CD4-positive, alpha-beta T cell treated with Interleukin-4 for 4 hours (primary cell): ENCODE measurements around the gene INTS11.

ENCODE experiments used
- DNase-seq: peaks from one replicate; pipeline ENCODE4 v3.0.0-alpha.2; 2020

INTS11 gene

DNA sequence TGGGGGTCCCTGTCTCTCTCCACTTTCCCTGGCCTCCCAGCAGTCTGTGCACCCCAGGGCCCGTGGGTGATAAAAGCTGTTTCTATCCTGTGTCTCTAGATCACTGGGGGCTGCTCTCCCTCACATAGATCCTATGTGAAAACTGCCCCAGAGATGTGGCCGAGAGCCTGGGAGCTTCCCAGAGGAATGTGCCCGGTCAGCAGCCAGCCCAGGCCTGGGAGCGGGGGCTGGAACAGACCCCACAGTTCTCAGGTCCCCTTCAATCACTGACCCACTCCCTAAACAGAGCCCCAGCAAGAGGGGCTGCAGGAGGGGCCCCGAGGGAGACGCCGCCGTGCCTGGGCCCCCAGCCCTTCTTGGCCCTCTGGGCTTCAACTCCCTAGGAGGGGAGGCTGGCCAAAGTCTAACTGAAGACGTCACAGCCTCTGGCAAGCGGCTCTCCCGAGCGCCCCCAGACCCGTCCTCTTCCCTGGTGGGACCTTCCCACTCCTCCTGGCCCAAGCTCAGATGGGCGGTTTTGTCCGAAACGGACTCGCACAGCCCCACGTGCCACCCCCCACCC, 33.5 kb upstream of the INTS11 start:
- DNase-seq: no peak

DNA sequence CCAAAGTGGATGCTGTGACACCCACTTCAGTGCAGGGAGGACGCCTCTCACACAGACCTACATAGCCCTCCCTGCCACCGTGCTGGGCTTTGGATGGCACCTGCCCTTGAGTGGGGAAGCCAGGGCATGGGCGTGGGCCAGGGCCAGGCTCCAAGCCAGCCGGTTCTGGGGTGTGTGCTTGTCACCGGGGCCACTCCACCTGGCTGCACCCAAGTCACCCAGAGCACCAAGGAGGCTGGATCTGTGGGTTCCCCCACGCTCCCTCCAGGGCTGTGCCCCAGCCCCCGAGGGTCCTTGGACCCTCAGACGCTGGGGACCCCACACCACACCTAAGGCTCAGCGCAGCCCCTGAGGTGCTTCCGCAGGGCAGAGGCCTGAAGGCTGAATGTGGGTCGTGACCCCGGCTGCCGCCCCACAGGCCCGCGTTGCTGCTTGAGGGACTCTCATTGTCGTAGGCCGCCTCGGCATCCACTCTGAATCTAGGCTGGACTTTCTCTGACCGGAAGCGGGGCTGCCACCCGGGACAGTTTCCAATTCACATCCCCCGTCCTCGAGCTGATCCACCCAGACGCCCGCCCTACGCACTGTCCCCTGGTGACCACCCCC, 32.4 kb upstream of the INTS11 start:
- DNase-seq: no peak

DNA sequence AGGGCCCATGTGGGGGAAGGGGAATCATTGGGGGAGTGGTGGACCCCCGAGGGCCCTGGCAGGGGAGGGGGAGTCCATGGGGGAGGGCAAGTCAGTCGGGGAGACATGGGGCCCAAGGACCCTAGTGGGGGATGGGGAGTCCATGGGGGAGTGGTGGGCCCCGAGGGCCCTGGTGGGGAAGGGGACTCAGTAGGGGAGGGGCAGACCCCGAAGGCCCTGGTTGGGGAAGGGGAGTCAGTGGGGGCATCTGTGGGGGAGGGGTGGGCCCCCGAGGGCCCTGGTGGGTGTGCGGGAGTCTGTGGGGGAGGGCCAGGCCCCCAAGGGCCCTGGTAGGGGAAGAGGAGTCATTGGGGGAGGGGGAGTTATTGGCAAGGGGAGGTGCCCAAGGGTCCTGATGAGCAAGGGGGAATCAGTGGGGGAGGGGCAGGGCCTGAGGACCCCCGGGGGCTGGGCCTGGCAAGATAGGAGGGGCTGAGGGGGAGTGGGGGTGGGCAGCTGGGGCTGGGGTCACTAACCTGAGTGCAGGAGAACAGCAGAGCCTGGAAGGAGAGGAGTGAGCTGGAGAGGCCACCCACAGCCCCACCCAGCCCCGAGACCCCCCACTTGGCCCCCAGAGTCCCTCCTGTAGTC, 31.8 kb upstream of the INTS11 start:
- DNase-seq: no peak

DNA sequence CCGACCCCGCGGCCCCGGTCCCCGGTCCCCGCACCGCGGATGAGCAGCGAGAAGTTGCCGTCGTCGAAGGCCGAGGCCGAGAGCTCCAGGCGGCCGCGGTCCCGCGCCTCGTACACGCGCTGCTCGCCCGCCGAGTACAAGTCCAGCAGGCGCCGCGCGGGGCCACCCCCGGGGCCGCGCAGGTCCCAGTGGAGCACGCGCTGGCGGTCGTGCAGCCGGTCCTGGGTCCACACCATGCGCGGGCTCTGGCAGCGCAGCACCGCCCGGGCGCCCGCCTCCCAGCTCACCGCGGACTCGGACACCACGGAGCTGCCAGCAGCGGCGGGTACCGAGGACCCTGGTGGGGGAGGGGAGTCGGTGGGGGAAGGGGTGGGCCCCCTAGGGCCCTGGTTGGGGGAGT, 31.0 kb upstream of the INTS11 start:
- DNase-seq: no peak

DNA sequence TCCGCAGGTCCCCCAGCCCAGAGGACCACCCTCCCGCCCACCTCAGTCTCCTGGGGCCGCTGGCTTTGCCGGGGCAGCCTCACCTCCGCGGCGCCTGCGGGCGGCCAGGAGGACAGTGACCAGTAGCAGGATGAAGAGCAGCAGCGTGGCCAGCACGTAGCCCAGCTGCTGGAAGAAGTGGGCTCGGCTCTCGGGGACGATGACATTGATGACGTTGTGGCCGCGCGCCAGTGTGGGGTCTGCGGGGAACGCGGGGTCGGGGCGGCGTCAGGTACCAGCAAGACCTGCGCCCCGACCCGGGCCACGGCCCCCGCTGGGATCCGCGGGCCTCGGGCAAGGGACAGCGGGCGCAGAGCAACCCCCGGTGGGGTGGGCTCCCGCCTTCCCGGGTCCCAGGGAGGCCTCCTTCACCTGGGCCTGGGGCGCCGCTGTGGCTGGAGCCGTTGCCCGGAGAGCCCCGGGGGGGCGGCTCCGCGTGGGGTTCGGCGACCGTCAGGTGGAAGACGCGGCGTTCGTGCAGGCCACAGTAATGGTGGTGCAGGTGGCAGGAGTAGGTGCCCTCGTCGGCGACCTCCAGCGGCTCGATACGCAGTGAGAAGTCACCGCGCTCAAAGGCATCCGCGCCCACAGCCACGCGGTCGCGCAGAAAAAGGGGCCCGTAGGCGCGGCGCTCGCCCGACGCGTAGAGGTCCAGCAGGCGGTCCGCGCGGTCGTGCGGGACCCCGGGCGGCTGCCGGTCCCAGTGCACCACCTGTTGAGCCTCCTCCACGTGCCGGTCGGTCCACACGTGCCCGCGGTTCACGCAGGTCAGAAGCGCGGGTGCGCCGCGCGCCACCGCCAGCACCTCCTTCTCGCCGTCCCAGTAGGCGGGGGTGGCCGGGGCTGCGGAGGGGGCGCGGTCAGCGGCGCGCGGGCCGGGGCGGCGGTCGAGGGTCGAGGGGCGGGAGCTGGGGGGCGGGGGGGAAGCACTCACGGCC, 30.1 kb upstream of the INTS11 start:
- no peak for DNase-seq

DNA sequence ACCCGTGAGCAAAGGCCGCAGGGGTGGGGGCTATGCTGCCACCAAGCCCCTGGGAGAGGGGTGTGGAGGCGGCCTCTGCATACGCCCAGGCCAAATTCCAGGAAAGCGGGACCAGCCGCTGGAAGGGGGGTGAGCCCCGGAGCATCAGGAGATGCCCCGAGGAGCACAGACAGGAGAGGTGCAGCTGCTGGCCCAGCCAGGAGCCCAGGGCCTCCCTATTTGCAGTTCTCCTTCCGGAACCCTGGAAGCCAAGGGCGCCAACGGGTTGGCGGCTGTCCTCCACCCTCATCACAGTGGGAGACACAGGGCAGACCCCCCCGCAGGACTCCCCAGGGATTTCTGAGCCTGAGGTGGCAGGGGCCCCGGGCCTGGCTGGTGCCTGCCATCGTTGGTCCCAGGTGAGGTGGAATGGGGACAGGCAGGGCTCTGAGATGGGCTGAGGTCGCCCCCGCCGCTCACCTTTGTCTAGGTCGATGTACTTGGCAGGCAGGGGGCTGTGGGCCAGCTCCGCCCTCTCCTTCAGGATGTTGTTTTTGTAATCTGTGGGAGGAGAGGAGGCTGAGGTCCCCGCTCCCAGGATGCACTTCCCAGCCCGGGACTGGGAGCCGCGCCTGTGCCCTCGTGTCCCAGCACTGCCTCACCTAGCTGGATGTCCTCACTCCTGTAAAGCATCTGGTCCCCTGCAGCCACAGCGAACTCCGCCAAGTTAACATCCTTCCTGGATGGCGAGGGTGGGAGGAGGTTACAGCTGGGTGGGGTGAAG, 29.1 kb upstream of the INTS11 start:
- no peak for DNase-seq

DNA sequence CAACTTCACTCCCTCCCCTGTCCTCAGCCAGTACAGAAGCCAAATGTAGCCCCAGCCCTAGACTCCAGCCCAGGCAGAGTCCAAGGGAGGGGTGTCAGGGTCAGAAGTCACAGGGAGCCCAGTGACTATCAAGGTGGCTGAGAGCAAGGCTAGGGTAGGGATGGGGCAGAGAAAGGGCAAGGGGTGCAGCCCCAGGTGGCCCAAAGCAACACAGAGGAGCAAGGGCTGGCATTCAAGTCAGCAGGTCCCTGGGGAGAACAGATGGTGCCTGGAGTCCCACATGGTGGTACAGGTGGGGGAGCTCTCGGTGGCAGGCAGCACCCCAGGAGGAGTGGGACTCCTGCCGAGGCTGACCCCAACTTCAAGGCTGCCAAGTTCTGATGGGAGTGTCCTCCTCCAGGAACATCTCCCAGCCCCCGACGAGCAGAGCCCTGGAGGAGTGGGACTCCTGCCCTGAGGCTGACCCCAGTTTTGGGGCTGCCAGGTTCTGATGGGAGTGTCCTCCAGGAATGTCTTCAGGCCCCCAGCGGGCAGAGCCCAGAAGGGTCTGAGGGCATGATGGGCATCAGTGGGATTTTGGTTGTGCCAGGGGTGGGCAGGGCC, 28.4 kb upstream of the INTS11 start:
- DNase-seq: no peak

DNA sequence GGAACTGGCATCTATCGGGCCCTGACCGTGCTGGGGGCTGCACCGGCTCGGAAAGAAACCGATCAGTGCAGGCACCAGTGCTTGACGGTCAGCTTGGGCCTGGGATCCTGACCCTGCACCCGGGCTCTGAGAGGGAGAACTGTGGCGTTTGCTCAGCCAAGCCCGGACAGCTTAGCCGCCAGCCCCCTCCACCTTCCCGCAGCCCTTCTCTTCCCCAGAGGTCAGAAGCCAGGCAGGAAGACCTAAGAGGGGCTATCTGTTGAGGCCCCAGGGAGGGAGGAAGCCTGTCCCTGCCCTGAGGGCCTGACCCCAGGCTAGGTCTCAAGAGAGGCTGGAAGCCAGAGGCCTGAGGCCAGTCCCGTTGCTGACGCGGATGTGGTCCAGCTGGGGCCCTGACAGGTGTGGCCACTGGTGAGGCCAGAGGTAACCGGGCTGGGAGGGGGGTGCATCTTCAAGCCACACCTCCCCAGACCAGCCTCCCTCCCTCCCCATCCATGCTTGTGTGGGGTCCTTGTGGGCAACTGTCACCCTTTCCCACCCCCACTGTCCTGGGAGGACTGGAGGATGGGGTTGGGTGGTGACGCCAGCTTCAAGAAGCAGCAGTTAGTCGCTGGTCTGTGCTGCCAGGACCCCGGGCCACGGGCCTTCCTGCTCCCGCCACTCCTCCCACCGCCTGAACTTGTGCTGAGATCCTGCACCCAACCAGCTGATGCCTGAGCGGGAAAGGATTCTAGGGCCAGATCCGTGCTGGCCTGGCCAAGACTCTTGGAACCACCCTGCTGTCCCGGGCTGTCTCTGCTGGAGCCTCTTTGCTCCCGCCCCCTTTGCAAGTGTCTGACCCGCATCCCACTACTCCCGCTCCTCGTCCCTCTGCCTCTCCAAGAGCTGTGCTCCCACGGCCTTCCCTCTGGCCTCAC, 27.3 kb upstream of the INTS11 start:
- DNase-seq: no peak

DNA sequence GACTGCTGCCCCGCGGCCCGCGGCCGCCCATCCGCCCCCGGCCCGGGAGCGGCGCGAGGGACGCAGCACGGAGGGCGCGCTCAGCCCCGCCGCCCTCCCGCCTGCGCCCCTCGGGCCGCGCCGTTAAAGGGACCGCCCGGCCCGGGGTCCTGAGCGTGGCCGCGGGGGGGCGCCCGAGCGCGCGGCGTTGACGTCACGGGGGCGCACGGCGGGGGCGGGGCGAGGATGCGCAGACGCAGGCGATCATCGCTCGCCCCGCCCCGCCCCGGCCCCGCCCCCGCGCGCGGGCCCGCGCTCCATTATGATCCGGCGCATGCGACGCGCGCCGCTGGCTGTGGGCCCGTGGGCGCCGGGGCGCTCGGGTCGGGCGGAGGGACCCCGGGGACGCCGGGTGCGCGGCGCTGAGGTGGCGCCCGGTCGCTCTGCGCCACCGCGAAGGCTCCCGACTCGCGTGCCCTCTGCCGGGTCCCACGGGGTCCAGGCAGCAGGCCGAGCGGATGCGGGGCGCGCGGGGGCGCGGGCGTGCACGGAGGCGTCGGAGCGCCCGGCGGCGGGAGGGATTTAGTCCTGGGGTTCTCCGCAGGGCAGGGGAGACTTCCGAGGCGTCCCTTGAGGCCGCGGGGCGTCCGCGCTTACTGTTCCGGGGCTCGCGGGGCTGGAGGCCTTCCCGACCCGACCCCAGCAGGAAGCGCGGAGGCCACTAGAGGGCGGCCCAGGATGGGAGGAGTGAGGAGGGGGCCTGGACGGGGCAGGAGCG, 25.0 kb upstream of the INTS11 start, which contains the start of gene DVL1:
Gene DVL1, minus strand, starts transcription at position 163 of the 757 bp plus-strand sequence. CDS start 353 bp downstream, outside the sequence.
- DNase-seq: peak; percentile 48

DNA sequence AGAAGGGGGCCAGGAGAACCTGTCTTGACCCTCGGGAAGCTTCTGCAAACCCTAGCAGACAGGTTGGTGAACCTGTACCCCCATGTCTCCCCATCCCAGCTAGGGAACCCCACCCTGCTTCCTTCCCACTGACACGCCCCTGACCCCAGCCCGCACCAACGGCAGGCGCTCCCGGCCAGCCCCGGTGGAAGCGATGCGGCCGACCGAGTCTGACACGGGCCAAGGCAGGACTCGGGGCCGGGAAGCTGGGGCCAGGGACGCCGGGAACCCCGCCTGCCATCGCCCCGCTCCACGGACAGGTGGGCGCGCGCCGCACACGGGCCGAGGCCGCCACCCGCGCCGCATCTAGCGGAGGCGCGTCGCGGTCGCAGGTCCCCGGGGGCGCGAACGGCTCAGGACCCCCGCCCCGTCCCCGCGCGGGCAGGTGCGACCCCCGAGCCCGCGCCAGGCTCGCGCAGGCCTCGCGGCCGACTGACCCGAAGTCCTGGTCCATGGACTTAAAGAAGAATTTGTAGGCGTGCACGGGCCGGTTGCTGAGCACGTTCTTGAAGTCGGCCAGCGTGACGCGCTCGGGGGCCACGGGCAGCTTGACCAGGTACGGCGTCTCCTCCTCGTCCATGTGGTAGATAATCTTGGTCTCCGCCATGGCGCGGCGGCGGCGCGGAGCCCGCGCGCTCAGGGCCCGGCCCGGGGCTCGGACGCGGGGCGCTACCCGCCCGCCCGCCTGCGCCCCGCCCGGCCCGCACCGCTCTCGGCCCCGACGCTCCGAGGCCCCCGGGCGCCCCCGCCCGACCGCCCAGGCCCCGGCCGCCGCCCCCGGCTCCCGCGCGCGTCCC, 24.2 kb upstream of the INTS11 start:
- DNase-seq: no peak

DNA sequence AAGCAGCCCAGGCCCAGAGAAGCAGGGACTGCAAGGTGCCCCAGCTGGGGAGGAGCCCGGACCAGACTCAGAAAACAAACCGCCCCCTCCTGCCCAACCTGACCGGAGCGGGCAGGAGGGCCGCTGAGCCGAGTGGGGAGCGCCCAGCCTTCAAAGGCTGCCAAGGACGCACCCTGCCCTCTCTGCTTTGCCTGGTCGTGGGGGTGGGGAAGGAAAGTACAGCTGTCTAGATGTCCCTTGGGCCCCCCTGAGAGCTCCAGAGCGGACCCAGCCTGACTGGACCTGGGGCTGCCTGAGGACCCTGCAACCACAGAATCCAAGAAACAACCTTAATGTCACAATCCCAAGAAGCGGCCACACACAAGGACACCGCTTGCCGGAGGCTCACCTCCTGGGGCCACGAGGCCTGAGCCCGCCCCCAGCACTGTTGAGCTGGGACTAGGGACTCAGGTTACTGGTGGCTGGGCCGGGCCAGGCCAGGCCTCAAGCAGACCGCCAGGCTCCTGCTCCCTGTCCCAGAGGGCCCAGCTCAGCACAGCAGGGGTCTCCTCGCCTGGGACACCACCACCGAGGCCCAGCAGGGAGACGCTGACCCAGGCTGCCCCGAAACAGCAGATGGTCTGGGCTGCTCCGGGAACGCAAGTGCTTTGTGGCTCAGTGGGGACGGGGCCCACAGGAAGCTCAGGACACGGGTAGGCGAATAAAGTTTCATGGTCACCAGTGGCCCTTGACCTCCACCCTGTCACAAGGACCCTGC, 23.4 kb upstream of the INTS11 start:
- DNase-seq: no peak

DNA sequence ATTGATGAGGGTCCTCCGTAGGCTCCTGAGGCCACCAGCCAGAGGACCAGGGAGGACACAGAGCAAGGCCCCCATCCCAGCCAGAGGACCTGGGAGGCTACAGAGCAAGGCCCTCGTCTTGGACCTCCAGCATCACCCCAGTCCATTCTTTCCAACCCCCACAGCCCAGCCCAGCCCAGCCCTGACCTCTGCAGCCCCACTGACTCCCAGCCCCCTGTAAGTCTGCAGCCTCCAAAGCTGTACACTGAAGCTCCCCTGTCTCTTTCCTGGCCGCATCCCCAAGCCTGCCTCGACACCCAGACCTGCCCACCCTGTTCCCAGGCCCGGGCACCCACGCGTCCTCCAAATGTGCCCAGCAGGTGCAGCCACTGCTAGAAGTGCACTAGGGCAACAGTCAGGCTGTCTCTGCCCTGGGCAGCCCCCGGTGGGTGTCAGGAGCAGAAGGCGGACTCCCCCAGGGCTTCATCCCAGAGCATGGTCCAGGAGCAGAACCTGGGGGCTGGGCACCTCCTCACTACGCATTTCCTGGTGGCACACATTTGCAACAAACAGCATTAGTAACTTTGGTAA, 22.7 kb upstream of the INTS11 start:
- DNase-seq: no peak

DNA sequence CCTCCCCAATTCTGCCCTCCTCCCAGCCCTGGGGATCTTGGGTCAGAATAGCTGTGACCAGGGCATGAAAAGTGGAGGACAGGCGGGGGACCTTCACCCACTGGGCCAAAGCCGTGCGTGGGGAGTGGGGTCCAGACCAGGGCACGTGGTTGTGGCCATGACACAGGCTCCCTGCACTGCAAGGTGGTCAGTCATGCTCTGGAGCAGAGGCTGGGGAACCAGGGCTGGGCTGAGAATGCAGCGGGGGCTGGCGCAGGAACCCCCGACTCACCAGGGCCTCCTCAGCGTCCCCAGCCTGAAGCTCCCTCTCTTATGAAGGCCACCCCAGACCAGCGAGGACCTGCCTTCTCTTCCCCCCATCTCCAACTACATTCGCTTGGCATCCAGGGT, 22.0 kb upstream of the INTS11 start:
- no peak for DNase-seq

DNA sequence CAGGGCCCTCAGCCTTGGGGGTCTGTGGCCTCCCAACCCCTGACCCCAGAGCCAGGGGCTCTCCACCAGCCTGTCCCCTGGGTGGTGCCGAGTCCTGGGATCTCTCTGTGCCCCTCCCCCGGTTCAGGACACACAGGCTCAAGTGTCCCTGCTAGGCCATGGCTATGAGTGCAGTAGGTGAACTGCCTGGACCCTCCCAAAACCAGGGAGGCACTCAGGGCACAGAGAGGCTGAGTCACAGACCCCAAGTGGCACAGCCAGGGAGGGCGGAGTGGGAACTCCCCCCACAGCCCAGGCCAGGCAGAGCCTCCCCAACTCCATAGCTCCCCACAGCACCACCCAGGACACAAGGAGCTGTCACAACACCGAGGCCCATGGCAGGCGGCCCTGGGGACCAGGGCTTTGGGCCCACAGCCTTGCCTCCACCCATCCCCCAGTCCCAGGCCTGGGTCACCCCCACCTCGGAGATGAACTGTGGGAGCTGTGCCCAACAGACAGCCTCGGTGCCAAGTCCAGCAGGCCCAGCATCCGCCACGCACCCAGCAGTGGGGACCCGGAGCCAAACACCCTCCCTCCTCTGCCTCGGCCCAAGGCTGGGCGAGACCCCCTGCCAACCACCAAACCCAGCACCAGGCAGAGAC, 21.5 kb upstream of the INTS11 start:
- DNase-seq: no peak

DNA sequence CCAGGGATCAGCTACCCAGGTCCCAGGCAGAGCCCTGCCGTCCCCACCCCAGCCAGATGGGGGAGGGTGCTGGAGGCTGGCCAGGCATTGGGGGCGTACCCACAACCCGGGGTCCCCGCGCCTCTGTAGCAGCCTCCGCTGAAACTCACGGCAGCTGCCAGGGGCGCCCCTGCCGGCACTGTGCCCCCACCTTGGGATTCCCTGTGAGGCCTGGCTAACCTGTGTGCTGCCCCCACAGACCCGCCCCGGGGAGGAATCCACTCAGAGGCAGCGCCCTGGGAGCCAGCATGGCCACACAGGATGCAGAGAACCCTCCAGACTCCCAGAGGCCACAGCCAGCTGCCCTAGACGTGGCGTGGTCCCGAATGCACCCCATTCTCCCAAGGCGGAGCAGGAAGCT, 20.9 kb upstream of the INTS11 start:
- DNase-seq: no peak

DNA sequence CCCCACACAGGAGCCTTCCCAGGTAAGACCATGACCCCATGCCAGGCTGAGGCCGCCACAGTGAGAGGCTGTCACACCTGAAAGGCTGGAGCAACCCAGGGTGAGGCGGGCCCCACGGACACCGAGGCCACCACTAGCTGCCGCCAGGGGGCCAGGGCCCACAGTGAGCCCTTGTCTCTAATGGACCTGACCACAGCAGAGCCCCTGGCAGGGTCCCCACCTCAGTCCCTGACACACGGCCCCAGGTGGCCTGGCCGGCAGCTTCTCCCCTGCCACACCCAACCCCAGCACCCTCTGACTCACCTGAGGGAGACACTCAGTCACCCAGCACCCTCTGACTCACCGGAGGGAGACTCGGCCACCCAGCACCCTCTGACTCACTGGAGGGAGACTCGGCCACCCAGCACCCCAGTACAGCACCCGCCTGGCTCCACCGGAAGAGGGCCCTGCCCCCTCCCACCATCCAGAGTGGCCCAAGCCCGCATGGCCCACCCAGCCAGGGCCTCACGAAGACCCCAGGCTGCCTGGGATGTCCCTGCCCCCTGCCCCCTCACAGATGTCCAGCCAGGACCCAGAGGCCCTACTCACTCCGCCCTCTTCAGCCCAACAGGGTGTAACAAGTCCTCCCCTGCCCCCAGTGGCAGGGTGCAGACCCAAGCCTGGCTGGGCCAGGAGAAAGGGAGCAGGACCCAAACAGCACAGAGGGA, 20.3 kb upstream of the INTS11 start:
- DNase-seq: peak; percentile 69

DNA sequence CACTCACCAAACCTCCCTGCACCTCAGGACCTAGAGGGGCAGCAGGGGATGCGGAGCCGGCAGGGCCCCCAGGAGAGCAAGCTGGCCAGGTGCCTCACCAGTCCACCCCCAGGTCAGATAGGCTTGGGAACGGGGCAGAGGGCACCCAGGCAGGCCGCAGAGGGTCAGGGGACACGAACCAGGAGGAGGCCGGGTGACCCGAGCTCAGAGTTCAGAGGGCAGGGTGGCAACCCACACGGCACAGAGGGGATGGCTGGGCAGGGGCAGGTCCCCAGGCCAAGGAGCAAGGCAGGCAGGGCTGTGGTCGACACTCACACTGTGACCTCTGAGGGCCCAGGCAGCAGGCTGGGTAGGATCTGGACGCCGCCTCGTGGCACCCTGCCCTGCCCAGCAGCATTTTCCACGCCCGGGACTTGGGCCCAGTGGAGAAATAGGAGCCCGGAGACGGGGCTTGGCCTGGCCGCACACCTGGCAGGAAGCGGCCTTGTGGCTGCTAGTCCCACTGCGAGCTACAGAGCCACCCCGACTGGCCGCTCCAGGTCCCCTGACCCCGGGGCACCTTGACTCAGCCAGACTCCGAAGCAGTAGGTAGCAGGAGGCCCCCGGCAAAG, 19.5 kb upstream of the INTS11 start:
- DNase-seq: no peak
